DMS153 (cell line): ENCODE results near the gene SLCO3A1.

Experiments used
- DNase-seq: peaks from one replicate; lab custom pipeline; 2025; lab: John Stamatoyannopoulos, UW

SLCO3A1 gene

DNA sequence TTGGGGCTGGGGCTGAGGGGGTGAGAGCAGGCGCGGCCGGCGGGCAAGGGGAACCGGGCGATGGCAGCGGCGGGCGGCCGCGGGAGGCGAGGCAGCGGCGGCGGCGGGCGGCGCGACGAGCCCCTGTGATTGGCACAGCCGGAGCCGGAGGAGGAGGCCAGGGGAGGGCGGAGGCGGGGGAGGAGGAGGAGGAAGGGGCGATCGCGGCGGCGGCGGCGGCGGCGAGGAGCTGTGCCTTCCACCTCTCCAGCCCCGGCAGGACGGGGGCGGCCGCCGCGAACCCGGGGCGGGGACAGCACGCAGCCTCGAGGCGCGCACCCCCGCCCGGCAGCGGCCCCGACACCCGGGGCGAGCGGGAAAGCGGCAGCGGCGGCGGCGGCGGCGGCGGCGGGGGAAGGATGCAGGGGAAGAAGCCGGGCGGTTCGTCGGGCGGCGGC lies at the start of gene SLCO3A1:
Gene SLCO3A1 (plus strand): TSS at position 198 of the 437 bp plus-strand sequence.
- DNase-seq: no peak

DNA sequence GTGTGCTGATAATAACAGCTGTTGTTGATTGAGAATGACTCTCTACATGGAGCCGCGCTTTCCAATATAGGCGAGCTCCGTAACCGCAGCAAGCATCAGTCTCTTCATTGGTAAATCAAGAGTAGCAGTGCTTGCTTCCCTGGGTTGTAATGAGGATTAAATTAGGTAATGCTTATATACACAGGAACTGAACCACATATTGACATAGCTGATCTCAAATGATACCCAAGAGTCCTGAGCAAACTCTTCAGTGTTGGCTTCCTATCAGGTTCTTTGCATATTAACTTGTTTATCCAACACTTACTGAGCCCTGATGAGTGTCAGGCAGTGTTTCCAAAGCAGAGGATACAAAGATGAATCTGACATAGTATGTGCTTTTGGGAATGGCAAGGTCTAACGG lies 46.4 kb upstream of the SLCO3A1 start:
- peak; percentile 93 for DNase-seq

DNA sequence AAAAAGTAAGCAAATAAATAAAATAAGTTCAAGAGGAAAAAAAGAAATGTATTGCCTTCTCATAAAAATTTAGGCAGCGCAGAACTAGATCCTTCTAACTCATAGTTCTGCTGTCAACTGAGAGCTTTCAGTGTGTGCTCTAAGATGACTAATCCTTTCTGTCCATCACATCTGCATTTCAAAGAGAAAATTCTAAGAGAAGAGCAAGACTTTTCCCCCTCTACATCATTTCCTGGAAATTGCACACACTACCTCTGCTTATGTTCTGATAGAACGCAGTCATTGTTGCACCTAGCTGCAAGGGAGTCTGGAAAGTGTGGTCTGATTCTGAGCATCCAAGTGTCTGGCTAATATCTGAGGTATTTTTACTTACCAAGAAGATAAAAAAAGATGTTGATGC lies 39.6 kb upstream of the SLCO3A1 start:
- no peak for DNase-seq

DNA sequence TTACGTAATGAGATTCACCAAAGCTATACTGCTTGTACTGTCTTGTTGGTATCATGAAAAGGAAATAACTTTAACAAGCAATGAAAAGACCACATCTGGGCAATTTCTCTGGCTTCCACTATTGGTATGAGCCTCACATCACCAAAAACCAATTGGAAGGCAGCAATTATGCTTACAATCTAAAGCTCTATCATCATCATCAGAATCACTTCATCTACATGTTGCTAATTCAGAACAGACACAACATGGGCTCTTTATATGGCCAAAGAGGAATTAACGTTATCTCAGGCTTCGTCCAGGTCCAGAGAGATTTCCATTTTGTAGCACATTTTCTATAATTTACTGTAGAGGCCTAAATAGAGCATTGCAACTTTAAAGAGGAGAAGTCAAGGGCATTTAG lies 36.6 kb upstream of the SLCO3A1 start:
- DNase-seq: no peak

DNA sequence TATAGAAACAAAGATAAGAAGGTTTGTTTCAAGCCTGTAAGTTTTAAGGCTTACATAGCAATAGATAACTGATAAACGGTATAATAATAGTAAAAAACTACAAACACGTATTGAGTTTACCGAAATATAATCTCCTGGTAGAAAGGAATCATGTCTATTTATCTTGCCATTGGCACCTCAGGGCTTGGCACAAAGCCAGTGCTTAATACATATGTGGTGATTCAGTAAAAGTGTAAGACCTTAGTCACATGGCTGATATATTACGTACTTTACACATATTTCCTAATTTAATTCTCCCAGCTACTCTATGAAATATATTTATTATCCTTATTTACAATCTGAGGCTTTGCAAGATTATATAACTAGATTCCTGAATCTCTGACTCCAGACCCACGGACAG lies 32.0 kb upstream of the SLCO3A1 start:
- DNase-seq: no peak

DNA sequence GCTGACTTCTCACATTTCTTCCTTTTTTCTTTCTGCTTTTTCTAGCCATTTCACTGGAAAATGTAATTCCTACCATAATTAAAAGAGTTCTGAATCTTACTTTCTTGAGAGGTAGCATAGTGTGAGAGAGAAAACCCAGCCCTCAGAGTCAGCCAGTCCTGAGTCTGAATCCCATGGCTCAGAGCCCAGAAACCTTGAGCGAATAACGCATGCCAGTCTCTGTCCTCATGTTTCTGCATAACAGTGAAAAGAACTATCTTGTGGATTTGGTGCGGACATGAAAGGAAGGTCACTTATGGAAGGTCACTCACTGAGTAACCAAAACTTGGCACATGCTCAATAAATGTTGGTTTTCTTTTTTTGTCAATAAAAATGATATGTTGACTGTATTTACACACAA lies 29.3 kb upstream of the SLCO3A1 start:
- DNase-seq: no peak

DNA sequence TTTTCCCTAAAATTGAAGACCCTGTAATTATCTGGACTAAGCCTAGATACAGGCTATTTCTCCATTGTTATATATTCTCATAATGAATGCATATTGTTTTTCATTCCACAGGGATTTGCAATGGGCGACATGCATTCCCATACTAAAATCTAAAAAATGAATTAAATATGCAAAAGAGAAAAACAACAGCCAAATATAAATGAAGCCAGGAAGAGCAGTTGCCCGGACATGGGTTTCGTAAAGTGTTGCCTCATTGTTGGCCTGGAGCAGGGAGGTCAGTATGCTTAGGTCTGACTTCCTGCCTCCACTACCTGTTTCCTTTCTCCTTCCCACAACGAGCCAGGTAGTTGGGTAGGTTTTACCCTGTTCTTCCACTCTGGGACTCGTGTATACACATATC lies 27.1 kb upstream of the SLCO3A1 start:
- DNase-seq: no peak

DNA sequence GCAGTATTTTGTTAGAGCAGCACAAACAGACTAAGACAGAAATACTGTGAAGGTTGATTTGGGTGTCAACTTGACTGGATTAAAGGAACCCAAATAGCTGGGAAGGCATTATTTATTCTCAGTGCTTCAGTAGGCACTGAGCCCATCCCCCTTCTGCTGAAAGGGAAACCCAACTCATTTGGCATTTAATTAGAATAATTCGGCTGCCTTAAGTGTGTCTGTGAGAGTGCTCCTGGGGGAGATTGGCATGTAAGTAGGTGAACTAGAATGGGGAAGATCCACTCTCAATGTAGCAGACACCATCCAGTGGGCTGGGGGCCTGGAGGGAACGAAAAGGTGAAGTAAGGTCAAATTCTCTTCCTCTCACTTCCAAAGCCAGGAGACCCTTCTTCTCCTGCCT lies 20.5 kb upstream of the SLCO3A1 start:
- no peak for DNase-seq

DNA sequence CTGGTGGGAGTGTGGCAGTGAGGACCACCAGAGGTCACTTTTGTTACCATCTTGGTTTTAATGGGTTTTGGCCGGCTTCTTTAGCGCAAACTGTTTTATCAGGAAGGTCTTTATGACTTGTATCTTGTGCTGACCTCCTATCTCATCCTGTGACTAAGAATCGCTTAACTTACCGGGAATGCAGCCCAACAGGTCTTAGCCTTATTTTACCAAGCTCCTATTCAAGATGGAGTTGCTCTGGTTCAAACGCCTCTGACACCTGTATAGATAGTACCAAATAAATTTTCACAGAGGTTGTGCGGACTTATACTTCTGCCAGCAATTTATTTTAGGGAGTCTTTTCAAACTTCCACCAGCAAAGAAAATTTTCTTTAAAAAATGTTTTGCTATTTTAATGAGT lies 13.6 kb upstream of the SLCO3A1 start:
- DNase-seq: no peak

DNA sequence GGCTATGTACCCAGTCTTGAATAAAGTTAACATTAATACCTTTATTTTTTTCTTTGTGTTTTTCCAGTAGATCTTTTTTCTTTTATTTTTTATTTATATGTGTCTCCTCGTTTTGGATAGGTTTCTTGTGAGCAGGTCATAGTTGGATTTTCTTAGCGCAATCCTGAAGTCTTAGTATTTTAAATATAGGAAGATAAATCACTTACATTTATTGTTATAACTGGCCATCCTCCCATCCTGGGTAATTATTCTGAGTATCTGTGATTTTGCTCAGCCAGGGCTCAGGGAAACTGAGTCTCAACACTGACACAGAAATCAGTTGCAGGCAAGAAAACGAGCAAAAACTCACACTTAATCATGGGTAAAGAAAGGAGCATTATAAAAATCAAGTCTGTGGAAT lies 11.6 kb upstream of the SLCO3A1 start:
- DNase-seq: no peak

DNA sequence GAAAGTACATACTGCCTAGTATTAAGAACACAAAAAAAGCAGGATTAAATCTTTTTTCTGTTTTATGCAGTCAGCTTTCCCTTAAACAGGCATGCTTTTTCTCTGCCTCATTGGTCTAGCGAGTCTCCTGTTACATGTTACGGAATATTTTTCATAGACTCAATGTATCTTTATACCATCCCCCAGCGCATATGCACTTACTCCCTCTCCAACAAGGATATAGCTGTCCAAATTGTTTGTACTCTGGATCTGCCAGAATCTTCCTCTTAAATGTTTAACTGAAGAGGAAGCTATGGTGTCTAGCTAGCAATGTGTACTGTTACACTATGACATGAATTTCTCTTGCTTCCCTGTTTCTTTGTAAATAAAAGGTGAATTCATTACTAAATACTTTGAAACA lies 9.2 kb upstream of the SLCO3A1 start:
- DNase-seq: no peak

DNA sequence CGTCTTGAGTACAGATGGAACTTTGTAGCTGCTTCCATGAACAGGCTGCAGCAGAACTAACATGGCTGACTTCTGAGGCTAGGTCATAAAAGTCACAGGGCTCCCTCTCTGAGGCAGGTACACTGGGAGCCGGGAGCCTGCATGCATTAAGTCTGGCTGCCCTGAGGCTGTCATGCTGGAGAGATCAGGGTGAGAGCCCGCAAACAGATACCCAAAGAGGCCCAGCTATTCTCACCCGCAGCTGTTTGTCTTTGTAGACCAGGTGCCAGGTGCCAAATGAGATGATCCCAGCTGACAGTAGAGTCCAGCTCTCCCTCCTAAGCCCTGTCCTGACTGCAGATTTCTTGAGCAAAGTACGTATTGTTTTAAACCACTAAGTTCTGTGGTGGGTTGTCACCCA lies 8.6 kb upstream of the SLCO3A1 start:
- DNase-seq: no peak

DNA sequence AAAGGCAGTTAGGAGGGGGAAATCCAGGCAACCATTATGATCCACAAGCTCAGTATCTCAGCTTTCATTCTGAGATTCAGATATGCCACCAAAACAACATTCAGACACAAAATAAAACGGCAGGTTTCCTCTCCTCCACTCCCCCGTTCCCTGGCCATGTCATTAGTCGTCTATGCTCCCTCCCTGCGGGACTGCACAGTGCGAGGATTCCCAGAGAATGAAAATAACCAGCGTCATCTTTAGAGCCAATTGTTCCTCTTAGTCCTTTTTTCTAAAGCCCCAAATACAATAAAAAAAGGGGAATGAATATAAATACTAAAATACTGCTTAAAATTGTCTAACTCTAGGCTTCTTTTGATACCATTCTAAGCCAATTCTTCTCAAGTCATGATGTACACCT lies 7.8 kb upstream of the SLCO3A1 start:
- DNase-seq: no peak

DNA sequence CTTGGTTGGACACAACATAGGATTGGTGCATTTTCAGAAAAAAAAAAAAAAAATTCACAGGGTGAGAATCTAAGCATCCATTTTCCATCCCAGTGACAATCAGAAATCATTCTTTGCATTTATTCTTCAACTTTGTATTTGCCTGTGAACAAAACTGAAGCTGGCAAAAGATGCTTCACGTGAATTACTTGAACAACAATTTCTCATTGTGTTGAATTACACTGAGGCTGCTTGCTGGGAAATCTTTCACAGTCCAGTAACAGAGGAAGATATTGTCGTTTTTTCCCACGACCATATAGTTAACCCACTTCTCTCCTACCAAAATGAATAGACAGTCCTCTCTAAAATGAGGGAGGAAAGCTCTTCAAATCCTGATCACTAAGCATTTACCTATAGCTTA lies 4.3 kb upstream of the SLCO3A1 start:
- DNase-seq: no peak

DNA sequence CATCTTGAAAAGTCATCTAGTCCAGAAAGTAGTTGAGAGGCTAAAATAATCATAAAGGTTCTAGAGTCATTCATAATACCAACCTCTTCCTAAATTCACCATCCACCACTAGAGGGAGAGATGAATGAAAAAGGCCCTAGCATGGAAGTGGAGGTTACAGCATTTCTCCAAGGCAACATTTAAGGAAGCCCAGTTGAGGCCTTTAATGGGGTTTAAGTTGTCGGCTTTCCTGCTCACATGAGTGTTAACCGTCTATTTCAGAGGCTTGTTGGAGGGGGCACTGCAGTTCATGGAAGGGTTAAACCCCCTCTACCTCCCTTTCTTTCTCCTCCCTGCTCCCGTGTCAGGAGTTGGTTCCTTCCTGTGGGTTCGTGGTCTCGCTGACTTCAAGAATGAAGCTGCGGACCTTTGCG lies 3.8 kb upstream of the SLCO3A1 start:
- DNase-seq: no peak

DNA sequence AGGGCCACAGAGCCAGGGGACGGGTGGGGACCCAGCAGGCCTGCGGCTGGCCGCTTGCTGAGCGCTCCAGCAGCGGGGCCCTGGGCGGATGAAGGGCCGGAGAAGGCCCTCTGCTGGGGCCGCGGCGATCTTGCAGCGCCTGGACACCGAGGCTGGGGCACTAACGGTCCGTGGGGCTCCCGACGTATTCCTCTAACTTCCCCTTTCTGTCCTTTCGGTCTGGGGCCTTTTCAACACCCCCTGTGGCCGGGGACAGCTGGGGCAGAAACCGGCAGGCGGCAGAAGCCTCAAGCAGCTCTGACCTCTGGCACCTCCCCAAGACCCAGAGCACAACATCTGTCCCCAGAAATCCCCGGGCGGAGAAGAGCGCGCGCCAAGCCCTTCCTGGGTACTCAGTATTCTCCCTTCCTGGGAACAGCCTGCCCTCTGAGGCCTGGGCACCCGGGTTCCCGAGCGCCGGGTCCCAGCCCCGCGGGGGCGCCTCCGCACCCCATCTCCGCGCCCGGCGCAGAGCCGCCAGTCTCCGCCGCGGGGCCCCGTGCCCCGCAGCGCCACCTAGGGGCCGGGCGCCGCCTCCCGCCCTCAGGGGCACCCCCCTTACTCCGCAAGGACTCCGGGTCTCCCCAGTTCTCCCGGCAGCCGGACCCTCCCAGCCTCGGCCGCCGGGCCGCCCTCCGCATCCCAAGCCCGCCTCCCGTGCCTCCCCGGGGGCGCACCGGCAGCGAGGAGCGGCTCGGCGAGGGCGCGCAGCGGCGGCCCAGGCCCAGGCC lies 582 bp upstream of the SLCO3A1 start:
- DNase-seq: no peak

DNA sequence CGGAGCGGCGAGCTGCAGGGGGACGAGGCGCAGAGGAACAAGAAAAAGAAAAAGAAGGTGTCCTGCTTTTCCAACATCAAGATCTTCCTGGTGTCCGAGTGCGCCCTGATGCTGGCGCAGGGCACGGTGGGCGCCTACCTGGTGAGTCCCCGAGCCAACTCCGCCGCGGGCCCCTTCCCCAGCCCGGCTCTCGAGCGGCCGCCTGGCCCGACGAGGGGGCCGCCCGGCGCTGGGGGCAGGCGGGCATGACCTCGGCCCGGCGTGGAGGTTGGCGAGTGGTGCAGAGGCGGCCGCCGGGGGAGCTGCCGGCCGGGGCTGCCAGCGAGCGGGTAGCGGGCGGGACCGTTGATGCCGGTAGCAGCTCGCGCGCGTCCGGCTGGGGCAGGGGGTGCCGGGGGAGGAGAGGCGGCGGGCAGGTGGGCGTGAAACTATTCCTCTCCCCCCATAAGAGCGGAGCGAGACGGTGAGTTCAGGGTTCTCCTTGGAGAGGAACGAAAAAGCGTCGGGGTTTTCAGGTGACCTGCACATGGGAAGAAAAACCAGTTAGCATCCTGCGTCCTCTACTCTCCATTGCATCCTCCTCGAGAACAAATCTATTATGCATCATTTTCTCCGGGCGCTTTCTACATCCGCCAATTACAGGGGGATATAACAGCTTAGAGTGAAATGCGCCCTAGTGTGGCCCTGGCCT lies 585 bp downstream of the SLCO3A1 start:
- no peak for DNase-seq

DNA sequence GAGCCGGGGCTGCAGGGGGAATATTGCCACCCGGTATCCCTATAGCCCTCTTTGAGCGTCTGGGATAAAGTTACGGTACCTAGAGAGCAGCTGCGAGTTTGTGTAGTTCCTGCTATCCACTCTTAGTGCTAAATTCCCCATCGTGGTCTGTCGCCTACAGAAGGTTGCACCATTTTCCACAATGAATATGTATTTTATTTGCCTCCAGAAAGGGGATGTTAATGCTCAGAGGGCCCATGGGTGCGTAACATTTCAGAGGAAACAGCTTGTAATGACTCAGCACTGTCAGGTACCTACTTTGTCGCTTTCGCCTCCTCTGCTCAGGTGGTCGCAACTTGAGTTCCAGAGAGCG lies 1.1 kb downstream of the SLCO3A1 start:
- no peak for DNase-seq

DNA sequence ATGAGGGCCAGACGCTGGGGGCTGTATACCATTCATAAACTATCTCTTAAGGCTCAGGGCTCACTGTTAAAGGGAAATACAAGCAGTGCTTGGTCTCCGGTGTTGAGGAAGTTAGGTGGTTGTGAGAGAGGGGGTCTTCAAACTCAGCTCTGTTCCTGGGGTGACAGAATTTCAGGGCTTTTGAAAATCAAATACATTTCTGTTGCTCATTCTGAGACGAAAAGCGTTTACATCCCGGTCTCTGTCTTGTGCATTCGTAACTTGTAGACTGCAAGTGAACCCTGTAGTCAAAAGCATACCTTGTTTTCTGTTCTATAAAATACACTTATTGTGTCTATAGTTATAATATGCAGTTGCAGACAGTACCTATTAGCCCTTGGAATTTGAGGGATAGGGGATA lies 1.7 kb downstream of the SLCO3A1 start:
- no peak for DNase-seq

DNA sequence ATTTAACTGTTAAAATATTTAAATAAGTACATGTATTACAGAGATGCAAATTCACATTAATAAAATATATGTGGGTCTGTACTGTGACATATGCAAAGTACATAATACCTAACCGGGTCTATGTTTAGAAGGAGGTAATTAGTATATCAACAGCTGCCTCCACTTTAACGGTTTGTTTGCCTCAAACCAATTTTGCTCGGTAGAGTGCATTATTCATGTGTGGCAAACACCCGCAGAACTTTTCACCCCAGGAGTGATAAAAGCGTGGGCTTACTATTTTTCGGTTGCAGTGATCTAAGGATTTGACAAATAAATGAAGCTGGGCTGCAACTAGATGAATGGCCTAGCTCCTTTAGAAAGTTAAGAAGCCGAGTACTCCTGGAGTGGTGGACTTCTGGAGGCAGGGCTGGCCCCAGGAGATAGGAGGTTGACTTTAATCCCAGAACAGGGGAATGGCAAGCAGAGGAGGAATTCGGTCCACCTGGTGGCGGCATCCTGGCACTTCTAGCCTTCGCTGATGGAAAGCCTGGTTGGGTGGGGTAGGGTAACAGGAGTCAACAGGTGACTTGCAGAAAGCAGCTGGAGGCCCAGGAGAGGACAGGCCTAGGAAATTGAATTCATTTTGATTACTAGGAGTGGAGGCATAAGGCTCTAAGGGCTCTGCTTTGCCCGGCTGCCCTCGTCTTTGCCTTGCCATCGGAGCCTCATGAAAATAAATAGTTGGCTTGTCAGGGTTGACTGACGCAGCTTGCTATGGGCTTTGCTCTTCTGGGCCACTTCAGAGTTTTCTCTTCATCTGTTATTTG lies 2.4 kb downstream of the SLCO3A1 start:
- DNase-seq: peak; percentile 55

DNA sequence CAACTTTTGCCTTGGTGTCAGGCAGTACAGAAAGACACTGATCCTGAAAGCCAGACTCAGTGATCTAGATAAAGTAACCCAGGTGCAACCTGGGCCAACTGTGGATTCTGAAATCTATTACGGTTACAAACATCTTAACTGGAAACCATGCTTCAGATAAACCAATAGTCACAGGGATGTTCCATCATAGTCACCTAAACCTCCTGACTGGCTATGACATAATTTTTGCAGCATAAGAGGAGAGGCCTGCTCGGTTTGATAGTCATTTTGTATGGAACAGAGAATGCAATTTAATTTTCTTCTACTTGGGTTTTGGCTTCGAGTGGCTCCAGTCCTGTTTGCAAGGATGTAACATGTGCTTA lies 3.7 kb downstream of the SLCO3A1 start:
- no peak for DNase-seq

DNA sequence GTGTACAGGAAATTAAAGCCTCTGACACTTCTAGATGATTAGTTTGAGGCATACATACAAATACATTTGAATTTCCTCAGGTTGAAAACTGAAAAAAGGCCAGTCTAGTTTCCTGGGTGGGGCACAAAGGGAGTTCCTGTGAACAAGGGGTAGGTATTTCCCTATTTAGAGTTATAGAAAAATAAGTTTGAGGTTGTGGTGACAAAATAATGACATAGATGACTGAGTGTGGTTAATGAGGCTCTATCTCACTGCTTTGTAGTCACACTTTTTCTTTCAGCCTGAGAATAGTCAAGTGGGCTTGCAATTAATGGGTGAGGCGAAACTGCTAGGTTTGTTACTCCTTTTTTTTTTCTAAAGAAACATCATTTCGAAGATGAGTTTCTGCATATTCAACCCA lies 4.3 kb downstream of the SLCO3A1 start:
- no peak for DNase-seq

DNA sequence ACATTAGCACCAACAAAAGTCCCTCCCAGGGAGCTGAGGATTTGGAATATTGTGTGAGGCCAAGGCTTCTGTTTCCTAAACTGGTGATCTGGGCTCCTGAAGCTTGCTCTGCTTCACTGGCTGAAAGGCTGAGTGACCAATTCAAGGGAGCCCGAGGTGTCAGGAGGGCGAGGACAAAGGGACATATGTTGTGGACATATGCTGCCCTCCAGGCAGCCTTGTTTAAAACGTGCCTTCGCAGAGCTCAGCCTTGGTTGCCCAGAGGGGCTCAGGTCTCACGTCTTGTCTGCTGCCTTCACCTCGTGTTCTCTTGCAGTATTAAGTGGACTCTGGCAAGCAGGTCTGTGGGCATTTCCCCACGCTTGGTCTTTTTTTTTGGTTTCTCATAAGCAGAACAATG lies 7.0 kb downstream of the SLCO3A1 start:
- no peak for DNase-seq
